ENCODE results near the gene TEF.

The TEF gene

DNA sequence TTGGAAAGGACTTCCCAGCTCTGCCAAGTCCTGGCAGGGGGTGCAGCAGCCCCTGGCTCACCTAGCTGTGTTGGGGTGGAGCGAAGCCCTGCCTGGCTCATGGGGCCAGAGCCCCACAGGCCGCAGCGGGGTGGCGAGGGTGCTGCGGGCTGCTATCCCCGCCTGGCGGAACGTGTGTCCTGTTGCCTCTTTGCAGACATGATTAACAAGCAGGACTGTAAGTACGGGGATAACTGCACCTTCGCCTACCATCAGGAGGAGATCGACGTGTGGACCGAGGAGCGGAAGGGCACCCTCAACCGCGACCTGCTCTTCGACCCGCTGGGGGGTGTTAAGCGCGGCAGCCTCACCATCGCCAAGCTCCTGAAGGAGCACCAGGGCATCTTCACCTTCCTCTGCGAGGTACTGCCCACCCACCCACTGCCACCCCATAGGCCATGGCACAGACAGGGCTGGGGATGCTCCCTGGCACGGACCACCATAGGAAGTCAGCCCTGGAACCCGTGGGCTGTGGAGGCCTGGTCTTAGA lies 35.9 kb upstream of the TEF start:
- H2AFZ ChIP-seq (ENCODE audit: low read depth, low read length, severe bottlenecking), result no peak overlapping the region
- H3F3A ChIP-seq (ENCODE audit: insufficient read depth), result no peaks in the 10 kb centered on the region
- H3K27me3 ChIP-seq (ENCODE audit: low read length), result no peaks in the 10 kb centered on the region

GRCh38 chr22:41347066-41347859 lies 34.5 kb upstream of the TEF start:
- no peaks in the 10 kb centered on the region for H3K36me3 ChIP-seq (ENCODE audit: low read length)
- TF ChIP-seq EZH2phosphoT487 (conservative IDR thresholded peaks at IDR 0.05; ENCODE audit: low read length) (no peak), CTCF (IDR thresholded peaks at IDR 0.05; ENCODE audit: insufficient read depth, low read length, poor library complexity, severe bottlenecking) (no peak)

More for the DNA sequence above, 35.9 kb upstream of the TEF start:
- H4K20me1 ChIP-seq (ENCODE audit: low read depth, low read length), result no peaks in the 10 kb centered on the region
- H3K4me2 ChIP-seq (ENCODE audit: low read depth, low read length, poor library complexity, severe bottlenecking), result no peak overlapping the region
- H3K27ac ChIP-seq (ENCODE audit: low read depth, low read length), result no peak overlapping the region
- no peaks in the 10 kb centered on the region for H3K36me3 ChIP-seq (ENCODE audit: low read length)
- no peaks in the 10 kb centered on the region for H3K9me3 ChIP-seq (ENCODE audit: insufficient read depth, low read length)
- no peak overlapping the region for H3K4me3 ChIP-seq (ENCODE audit: insufficient read depth, low read length, poor library complexity, severe bottlenecking)
- H3K9ac ChIP-seq (ENCODE audit: low read length), result no peak overlapping the region
- H3K79me2 ChIP-seq (ENCODE audit: insufficient read depth, low read length), result no peaks in the 10 kb centered on the region
- H3K9me2 ChIP-seq (replicated peaks; ENCODE audit: insufficient read depth, low read length), result no peaks in the 10 kb centered on the region
- no peak for TF ChIP-seq CTCF (IDR thresholded peaks at IDR 0.05; ENCODE audit: insufficient read depth, low read length, poor library complexity, severe bottlenecking)
- TF ChIP-seq EZH2phosphoT487 (conservative IDR thresholded peaks at IDR 0.05; ENCODE audit: low read length), result no peak

DNA sequence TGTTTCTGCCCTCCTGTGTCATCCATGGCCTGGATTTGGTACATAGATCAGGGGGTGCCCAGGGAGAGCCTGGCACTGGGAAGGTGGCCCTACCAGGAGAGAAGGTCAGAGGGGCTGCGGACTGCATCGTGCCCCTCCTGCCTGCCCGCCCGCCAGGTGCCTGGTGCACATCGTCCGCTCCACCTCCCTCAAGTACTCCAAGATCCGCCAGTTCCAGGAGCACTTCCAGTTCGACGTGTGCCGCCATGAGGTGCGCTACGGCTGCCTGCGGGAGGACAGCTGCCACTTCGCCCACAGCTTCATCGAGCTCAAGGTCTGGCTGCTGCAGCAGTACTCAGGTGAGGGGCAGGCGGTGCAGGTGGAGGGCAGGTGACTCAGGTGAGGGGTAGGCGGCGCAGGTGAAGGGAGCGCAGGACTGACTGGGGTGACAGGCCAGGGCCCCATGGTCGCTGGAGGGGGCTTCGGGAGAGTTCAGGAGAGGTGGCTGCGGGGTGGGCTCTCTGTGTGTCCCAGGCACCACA lies 32.7 kb upstream of the TEF start:
- no peaks in the 10 kb centered on the region for H3K9me3 ChIP-seq (ENCODE audit: insufficient read depth, low read length)
- no peak overlapping the region for H3K27ac ChIP-seq (ENCODE audit: low read depth, low read length)
- TF ChIP-seq CTCF (IDR thresholded peaks at IDR 0.05; ENCODE audit: insufficient read depth, low read length, poor library complexity, severe bottlenecking) (no peak), EZH2phosphoT487 (conservative IDR thresholded peaks at IDR 0.05; ENCODE audit: low read length) (no peak)
- no peaks in the 10 kb centered on the region for H4K20me1 ChIP-seq (ENCODE audit: low read depth, low read length)
- H3K4me2 ChIP-seq (ENCODE audit: low read depth, low read length, poor library complexity, severe bottlenecking), result no peak overlapping the region
- H3K79me2 ChIP-seq (ENCODE audit: insufficient read depth, low read length), result no peaks in the 10 kb centered on the region
- no peak overlapping the region for H3K9ac ChIP-seq (ENCODE audit: low read length)
- H3F3A ChIP-seq (ENCODE audit: insufficient read depth), result no peaks in the 10 kb centered on the region
- no peaks in the 10 kb centered on the region for H3K9me2 ChIP-seq (replicated peaks; ENCODE audit: insufficient read depth, low read length)
- no peak overlapping the region for H2AFZ ChIP-seq (ENCODE audit: low read depth, low read length, severe bottlenecking)
- H3K27me3 ChIP-seq (ENCODE audit: low read length), result no peaks in the 10 kb centered on the region
- H3K4me3 ChIP-seq (ENCODE audit: insufficient read depth, low read length, poor library complexity, severe bottlenecking), result no peak overlapping the region
- H3K36me3 ChIP-seq (ENCODE audit: low read length), result no peaks in the 10 kb centered on the region

More at GRCh38 chr22:41347066-41347859, 34.5 kb upstream of the TEF start:
- H3K9me2 ChIP-seq (replicated peaks; ENCODE audit: insufficient read depth, low read length), result no peaks in the 10 kb centered on the region
- H3K79me2 ChIP-seq (ENCODE audit: insufficient read depth, low read length), result no peaks in the 10 kb centered on the region
- no peak overlapping the region for H3K4me2 ChIP-seq (ENCODE audit: low read depth, low read length, poor library complexity, severe bottlenecking)
- H2AFZ ChIP-seq (ENCODE audit: low read depth, low read length, severe bottlenecking), result no peak overlapping the region
- no peak overlapping the region for H3K4me3 ChIP-seq (ENCODE audit: insufficient read depth, low read length, poor library complexity, severe bottlenecking)
- H3K27me3 ChIP-seq (ENCODE audit: low read length), result no peaks in the 10 kb centered on the region
- H3K9me3 ChIP-seq (ENCODE audit: insufficient read depth, low read length), result no peaks in the 10 kb centered on the region
- no peak overlapping the region for H3K27ac ChIP-seq (ENCODE audit: low read depth, low read length)
- no peak overlapping the region for H3K9ac ChIP-seq (ENCODE audit: low read length)
- no peaks in the 10 kb centered on the region for H3F3A ChIP-seq (ENCODE audit: insufficient read depth)
- H4K20me1 ChIP-seq (ENCODE audit: low read depth, low read length), result no peaks in the 10 kb centered on the region

Data from SU-DHL-6 (cell line).